NCI-H82 (cell line): ENCODE data around the gene GYPB.
"Not testable (repeated sequence)": the region's sequence is repeated elsewhere in the genome, so short reads cannot be mapped to it uniquely, and the experiment has no call there.

Experiments used
- DNase-seq: peaks from one replicate; lab custom pipeline; 2025; lab: John Stamatoyannopoulos, UW

Gene GYPB

GRCh38 chr4:144019277-144019676 is at the start of gene GYPB:
Gene GYPB, minus strand, starts transcription at chr4:144019380. Its CDS starts 93 bp downstream, at chr4:144019287.
- DNase-seq: not testable (repeated sequence)

GRCh38 chr4:144061556-144061955 is 42.4 kb upstream of the GYPB start:
- not testable (repeated sequence) for DNase-seq

DNA sequence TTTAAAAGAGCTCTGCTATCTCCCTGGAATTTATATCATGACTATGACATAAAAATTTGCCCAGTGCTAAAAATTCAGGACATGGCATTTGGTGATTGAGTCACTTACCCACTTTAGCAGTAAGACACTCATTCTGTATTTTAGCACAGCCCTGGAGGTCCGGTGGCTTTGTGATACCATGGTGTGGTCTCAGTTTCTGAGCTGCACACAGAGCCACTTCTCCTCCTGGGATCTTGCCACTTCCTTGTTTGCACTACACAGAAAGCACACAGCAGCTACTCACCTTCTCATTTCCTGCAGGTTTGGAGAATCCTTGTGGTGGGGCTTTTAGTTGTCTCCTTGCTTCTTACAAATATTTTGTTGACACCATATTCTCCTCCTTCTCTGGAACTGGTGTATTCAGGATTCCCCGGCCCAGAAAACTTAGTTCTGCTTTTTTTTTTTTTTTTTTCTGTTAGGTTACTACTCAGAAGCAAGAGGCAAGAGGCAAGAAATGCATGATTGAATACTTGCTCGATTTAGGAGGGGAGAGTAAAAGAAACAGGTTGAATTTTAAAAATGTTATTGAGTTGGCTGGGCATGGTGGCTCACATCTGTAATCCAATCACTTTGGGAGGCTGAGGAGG is 41.2 kb upstream of the GYPB start:
- DNase-seq: not testable (repeated sequence)

- DNase-seq: no peak
Observed at GRCh38 chr4:144056800-144057199, 37.6 kb upstream of the GYPB start.

GRCh38 chr4:144055336-144055735 is 36.2 kb upstream of the GYPB start:
- not testable (repeated sequence) for DNase-seq

DNA sequence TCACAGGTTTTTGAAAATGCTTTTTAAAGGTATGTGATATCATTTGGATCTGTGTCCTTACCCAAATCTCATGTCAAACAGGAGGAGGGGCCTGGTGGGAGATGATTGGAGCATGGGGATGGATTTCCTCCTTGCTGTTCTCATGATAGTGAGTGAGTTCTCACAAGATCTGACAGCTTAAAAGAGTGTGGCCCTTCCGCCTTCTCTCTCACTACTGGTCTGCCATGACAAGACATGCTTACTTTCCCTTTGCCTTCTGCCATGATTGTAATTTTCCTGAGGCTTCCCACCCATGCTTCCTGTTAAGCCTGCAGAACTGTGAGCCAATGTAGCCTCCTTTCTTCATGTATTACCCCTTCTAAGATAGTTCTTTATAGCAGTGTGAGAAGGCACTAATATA is 32.3 kb upstream of the GYPB start:
- DNase-seq: not testable (repeated sequence)

- DNase-seq: not testable (repeated sequence)
Observed at GRCh38 chr4:144050631-144051030, 31.5 kb upstream of the GYPB start.

GRCh38 chr4:144049495-144050424 is 30.6 kb upstream of the GYPB start:
- not testable (repeated sequence) for DNase-seq

DNA sequence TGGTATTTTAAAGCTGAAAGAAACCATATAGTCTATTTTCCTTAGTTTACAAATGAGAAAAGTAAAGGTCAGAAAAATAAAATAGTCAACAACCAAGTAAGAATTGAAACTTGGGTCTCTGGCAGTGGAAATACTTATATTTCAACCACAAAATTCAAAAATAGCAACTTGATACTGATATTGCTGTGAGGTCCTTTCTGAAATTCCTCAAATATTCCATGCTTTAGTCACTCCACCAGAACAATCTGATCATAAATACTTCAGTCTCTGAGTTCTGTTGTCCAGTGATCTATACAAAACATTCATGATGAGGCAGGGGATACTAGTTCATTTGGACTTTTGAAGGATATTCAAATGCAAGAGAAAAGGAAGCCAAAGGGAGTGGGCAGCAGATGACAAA is 25.8 kb upstream of the GYPB start:
- not testable (repeated sequence) for DNase-seq

- DNase-seq: not testable (repeated sequence)
Observed at GRCh38 chr4:144032580-144032979, 13.4 kb upstream of the GYPB start.

GRCh38 chr4:144031875-144032274 is 12.7 kb upstream of the GYPB start:
- not testable (repeated sequence) for DNase-seq

DNA sequence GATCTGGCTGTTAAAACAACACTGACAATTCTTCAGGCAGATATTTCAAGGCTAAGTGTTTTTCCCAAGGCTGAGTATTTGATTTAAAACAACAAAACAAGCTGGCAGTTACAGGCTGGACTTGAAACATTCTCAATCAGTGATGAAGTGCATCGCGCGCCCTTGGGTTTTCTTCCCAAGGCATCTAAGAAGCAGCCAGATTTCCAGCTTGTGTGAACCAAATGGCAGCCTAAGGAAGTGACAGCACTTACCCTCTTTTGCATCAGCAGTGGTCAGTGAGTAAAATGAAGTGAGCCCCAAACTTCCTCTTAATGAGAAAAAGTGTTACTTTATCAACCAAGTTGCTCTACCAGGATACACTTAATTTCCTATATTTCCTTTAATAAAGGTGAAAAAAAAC is 12.2 kb upstream of the GYPB start:
- not testable (repeated sequence) for DNase-seq

DNA sequence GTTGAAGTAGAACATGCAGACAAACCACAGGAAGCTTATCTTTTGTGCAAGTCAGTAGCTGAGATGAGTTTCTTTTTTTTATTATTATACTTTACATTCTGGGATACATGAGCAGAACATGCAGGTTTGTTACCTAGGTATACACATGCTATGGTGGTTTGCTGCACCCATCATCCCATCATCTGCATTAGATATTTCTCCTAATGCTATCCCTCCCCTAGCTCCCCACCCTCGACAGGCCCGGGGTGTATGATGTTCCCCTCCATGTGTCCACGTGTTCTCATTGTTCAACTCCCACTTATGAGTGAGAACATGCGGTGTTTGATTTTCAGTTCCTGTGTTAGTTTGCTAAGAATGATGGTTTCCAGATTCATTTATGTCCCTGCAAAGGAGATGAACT is 11.5 kb upstream of the GYPB start:
- DNase-seq: not testable (repeated sequence)

DNA sequence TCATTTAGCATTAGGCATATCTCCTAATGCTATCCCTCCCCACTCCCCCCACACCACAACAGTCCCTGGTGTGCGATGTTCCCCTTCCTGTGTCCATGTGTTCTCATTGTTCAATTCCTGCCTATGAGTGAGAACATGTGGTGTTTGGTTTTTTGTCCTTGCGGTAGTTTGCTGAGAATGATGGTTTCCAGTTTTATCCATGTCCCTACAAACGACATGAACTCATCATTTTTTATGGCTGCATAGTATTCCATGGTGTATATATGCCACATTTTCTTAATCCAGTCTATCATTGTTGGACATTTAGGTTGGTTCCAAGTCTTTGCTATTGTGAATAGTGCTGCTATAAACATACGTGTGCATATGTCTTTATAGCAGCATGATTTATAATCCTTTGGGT is 7.5 kb upstream of the GYPB start:
- DNase-seq: not testable (repeated sequence)

- DNase-seq: not testable (repeated sequence)
Observed at GRCh38 chr4:144024399-144025053, 5.3 kb upstream of the GYPB start.

DNA sequence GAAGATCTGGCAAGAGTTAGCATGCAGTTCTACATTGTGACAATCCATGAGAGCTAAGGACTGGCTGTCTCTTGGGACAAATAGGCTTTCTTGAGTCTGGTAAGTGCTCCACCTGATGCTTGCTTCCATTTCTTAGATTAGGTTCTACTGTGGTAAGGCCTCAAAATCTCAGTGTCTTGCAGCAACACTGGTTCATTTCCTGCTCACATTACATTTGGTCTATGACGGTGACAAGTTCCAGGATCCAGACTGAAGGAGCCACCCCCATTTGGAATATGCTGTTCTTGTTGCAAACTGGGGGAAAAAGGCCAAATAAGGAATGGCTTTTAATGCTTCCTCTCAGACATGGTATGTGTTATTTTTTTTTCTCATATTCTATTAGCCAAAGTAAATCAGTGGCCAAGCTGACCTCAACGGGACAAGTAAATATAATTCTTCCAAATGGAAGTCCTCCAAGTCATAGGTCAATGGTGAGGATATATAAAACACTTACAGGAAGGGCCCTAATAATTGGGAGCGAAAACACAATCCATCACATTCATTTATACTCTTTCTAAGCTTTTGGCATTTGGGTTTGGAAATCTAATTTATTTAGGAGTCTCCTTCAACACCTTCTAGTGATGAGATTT is 3.7 kb upstream of the GYPB start:
- not testable (repeated sequence) for DNase-seq

GRCh38 chr4:144021336-144021990 is 2.3 kb upstream of the GYPB start:
- DNase-seq: peak; percentile 41

DNA sequence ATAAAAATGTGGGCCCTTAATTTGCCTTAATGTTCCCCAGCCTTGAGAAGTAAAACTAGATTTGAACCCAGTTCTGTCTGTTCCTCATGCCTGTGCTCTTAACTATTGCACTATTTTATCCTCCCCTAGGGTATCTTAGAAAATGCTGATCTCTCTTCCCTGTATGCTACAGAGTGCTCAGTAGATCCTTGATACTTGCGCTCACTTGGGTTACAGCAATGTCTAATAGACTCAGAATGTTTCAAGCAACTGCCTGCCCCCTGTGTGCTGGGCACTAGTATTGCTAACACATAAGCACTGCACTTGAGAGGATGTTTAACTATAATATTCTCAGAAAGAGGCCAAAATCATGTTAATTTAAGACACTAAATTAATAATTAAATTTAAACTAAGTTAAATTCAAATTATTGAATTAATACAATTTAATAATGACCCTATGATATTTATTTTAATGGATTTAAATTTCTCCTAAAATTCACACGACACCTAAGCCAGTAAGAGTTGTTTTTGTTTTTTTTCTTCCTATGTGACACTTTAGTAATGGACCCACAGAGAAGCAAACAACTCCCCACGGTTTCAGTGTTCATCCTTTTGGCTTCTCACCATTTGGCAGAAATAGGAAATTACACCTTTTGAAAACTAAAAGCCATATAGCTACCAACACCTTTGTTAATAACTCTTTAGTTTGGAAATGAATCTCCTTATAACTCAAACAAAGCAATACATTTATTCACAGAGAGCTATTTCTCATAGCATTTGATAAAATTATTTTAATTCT is 768 bp downstream of the GYPB start:
- not testable (repeated sequence) for DNase-seq

- DNase-seq: not testable (repeated sequence)
Observed at GRCh38 chr4:144017271-144017670, 1.9 kb downstream of the GYPB start.

GRCh38 chr4:144016057-144016605 is 3.0 kb downstream of the GYPB start:
- not testable (repeated sequence) for DNase-seq
